Measurements from ENCODE around the gene MLC1. TPM values are rescaled to one million over a fixed set of nuclear protein-coding genes. Genes with fewer than 3 reads are reported as not detected.

Gene MLC1
- total and polyA plus RNA-seq, 7 donors, result under 0.01 TPM; not detected in 6

DNA sequence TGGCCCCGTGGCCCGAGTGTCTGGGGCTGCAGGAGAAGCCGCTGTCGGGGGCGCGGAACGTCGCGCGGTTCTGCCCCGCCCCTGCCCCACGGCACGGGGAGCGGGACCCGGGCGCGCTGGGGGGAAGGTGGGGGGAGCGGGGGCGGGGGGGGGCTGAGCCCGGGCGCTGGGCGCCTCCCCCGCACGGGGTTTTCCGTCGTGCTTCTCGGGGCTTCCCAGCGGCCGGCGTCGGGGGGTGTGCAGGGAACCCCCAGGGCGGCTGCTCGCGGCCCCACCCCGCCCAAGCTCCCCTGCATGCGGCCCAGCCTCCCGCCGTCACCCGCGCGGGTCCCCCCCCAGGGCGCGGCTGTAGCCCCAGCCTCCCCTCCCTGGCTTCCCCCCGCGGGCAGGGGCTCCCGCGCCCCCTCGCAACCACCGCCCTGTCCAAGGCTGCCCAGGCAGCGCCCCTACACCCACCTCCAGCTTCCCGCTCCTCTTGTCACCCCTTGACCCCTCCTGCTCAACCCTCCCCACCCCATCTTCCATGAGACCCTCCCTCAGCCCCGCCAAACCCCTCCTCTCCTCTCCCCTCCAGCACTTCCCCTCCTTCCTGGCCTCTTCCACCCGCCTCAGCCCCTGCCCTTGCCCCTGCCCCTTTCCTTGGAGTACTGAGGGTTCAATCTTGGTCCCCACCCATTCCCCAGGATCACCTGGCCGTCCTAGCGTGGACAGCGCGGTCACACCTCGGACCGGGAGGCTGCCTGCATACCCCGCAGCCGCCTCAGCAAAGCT is 74.4 kb downstream of the MLC1 start:
- no peak for DNase-seq
- no peak for ATAC-seq
- Histone ChIP-seq H3K9me3 (no peaks in the 10 kb centered on the region), H3K36me3 (ENCODE audit: insufficient read depth in 1 of 2, low read depth in 1 of 2) (no peaks in the 10 kb centered on the region), H3K27me3 (ENCODE audit: insufficient read depth in 3 of 3, low read length in 2 of 3) (peaks cover 0 to 60% (median 39%) of the 10 kb centered on the region in 3 donors), H3K27ac (no peak overlapping the region), H3K4me1 (no peaks in the 10 kb centered on the region), H3K4me3 (no peak overlapping the region)
- 3 to 8% (median 5%) methylated on average over 16 to 60 of the region's 61 CpGs for WGBS, 3 donors
- TF ChIP-seq, protein P1, sequence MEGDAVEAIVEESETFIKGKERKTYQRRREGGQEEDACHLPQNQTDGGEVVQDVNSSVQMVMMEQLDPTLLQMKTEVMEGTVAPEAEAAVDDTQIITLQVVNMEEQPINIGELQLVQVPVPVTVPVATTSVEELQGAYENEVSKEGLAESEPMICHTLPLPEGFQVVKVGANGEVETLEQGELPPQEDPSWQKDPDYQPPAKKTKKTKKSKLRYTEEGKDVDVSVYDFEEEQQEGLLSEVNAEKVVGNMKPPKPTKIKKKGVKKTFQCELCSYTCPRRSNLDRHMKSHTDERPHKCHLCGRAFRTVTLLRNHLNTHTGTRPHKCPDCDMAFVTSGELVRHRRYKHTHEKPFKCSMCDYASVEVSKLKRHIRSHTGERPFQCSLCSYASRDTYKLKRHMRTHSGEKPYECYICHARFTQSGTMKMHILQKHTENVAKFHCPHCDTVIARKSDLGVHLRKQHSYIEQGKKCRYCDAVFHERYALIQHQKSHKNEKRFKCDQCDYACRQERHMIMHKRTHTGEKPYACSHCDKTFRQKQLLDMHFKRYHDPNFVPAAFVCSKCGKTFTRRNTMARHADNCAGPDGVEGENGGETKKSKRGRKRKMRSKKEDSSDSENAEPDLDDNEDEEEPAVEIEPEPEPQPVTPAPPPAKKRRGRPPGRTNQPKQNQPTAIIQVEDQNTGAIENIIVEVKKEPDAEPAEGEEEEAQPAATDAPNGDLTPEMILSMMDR (IDR thresholded peaks at IDR 0.05), result no peak
- intact Hi-C loops (cut with DNase I), result no loop called here

DNA sequence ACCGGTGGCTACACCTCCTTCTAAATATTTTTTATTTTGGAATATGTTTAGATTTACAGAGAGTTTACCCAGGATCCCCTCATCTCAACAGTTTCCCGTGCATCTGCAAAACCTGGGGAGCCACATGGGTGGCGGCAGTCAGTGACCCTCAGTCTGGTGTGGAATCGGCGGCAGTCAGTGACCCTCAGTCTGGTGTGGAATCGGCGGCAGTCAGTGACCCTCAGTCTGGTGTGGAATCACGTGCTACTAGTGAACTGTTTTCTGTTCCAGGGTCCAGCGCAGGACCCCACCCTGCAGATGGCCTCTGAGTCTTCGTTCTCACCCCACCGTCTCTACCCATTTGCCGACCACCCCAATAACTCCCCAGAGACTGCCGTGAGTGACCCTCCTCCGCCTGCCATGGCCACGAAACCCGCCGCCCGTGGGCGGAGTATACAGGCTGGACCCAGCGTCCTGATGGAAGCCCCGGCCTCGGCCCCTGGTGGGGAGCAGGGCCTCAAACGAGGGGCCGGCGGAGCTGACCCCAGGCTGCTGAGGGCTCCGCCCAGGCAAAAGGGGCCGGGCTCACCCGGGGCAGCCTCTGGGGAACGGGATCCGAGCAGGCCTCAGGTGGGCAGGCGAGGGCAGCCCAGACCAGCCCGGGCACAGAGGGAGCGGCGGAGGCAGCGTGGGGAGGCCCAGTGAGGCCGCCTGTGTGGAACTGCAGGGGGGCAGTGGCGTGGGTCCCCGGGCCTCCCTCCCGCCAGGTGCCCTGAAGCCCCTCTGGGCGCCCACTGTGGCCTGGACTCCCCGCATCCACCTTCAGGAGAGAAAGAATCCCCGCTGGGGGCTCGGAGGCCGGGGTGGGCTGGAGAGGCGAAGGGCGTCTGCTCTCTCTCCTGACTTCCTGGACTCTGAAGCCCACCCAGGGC is 75.2 kb downstream of the MLC1 start:
- peaks cover 0 to 54% (median 36%) of the 10 kb centered on the region in 3 donors for H3K27me3 ChIP-seq (ENCODE audit: insufficient read depth in 3 of 3, low read length in 2 of 3)
- H3K4me1 ChIP-seq, result no peaks in the 10 kb centered on the region
- ATAC-seq, result no peak
- H3K9me3 ChIP-seq, result no peaks in the 10 kb centered on the region
- TF ChIP-seq, protein P1 (IDR thresholded peaks at IDR 0.05), result no peak
- no peaks in the 10 kb centered on the region for H3K36me3 ChIP-seq (ENCODE audit: insufficient read depth in 1 of 2, low read depth in 1 of 2)
- intact Hi-C loops (cut with DNase I), result no loop called here
- no peak for DNase-seq
- no peak overlapping the region for H3K27ac ChIP-seq
- H3K4me3 ChIP-seq, result no peak overlapping the region
- WGBS, 3 donors, result 59 to 70% (median 68%) methylated on average over 30 to 46 of the region's 46 CpGs

Other genes with a start within 250 kb of the MLC1 start
- gene ZBED4, start 231.6 kb downstream of the MLC1 start, total RNA-seq, result 1 to 10 TPM; 5.9 to 9.0 (median 8.3) TPM
- 10 to 100 TPM in 1 of 3 donors, 1 to 10 TPM in 2; 3.3 to 17.9 (median 7.5) TPM for gene ZBED4, start 231.6 kb downstream of the MLC1 start, polyA plus RNA-seq
- gene ALG12, start 167.0 kb downstream of the MLC1 start, total RNA-seq, result 10 to 100 TPM in 2 of 4 donors, 1 to 10 TPM in 2; 6.5 to 10.8 (median 8.7) TPM
- gene ALG12, start 167.0 kb downstream of the MLC1 start, polyA plus RNA-seq, result 10 to 100 TPM in 1 of 3 donors, 1 to 10 TPM in 2; 8.0 to 11.0 (median 8.2) TPM
- 10 to 100 TPM in 3 of 4 donors, 1 to 10 TPM in 1; 9.9 to 14.0 (median 11.5) TPM for gene CRELD2, start 166.8 kb downstream of the MLC1 start, total RNA-seq
- 10 to 100 TPM in 2 of 3 donors, 1 to 10 TPM in 1; 8.8 to 14.1 (median 11.6) TPM for gene CRELD2, start 166.8 kb downstream of the MLC1 start, polyA plus RNA-seq
- 100 to 1,000 TPM in 2 of 4 donors, 10 to 100 TPM in 2; 40.5 to 128 (median 84.5) TPM for gene PIM3, start 124.7 kb downstream of the MLC1 start, total RNA-seq
- gene PIM3, start 124.7 kb downstream of the MLC1 start, polyA plus RNA-seq, result 10 to 100 TPM; 66.4 to 84.5 (median 79.0) TPM
- not detected for gene IL17REL, start 72.7 kb downstream of the MLC1 start, total RNA-seq
- gene IL17REL, start 72.7 kb downstream of the MLC1 start, polyA plus RNA-seq, result not detected
- gene TTLL8, start 27.1 kb downstream of the MLC1 start, total RNA-seq, result not detected
- not detected for gene TTLL8, start 27.1 kb downstream of the MLC1 start, polyA plus RNA-seq
- gene MOV10L1, start 4.6 kb upstream of the MLC1 start, total RNA-seq, result under 1 TPM in 2 of 4 donors, not detected in 2; 0.07 to 0.39 TPM
- gene MOV10L1, start 4.6 kb upstream of the MLC1 start, polyA plus RNA-seq, result under 1 TPM in 1 of 3 donors, not detected in 2; 0.05 TPM
- under 1 TPM in 3 of 4 donors, not detected in 1; 0.16 to 0.69 (median 0.25) TPM for gene PANX2, start 85.3 kb upstream of the MLC1 start, total RNA-seq
- under 1 TPM; 0.03 to 0.09 (median 0.04) TPM for gene PANX2, start 85.3 kb upstream of the MLC1 start, polyA plus RNA-seq
- 10 to 100 TPM; 19.9 to 29.5 (median 24.0) TPM for gene TRABD, start 100.5 kb upstream of the MLC1 start, total RNA-seq
- 10 to 100 TPM; 30.6 to 52.1 (median 46.8) TPM for gene TRABD, start 100.5 kb upstream of the MLC1 start, polyA plus RNA-seq
- 10 to 100 TPM in 3 of 4 donors, 1 to 10 TPM in 1; 10.0 to 26.6 (median 15.9) TPM for gene SELENOO, start 115.6 kb upstream of the MLC1 start, total RNA-seq
- gene SELENOO, start 115.6 kb upstream of the MLC1 start, polyA plus RNA-seq, result 10 to 100 TPM; 18.0 to 22.3 (median 20.6) TPM
- 10 to 100 TPM; 18.0 to 21.8 (median 19.0) TPM for gene TUBGCP6, start 159.6 kb upstream of the MLC1 start, total RNA-seq
- 10 to 100 TPM in 2 of 3 donors, 1 to 10 TPM in 1; 9.5 to 11.2 (median 10.6) TPM for gene TUBGCP6, start 159.6 kb upstream of the MLC1 start, polyA plus RNA-seq
- 10 to 100 TPM; 13.5 to 19.4 (median 15.3) TPM for gene HDAC10, start 165.8 kb upstream of the MLC1 start, total RNA-seq
- gene HDAC10, start 165.8 kb upstream of the MLC1 start, polyA plus RNA-seq, result 1 to 10 TPM; 4.3 to 5.3 (median 5.1) TPM
- gene MAPK12, start 176.3 kb upstream of the MLC1 start, total RNA-seq, result 100 to 1,000 TPM; 107 to 178 (median 145) TPM
- gene MAPK12, start 176.3 kb upstream of the MLC1 start, polyA plus RNA-seq, result 100 to 1,000 TPM in 2 of 3 donors, 10 to 100 TPM in 1; 57.4 to 148 (median 131) TPM
- gene MAPK11, start 185.0 kb upstream of the MLC1 start, total RNA-seq, result 1 to 10 TPM; 4.4 to 6.3 (median 5.4) TPM
- 1 to 10 TPM; 1.7 to 5.3 (median 4.0) TPM for gene MAPK11, start 185.0 kb upstream of the MLC1 start, polyA plus RNA-seq
- 10 to 100 TPM; 13.6 to 43.7 (median 15.0) TPM for gene PLXNB2, start 222.2 kb upstream of the MLC1 start, total RNA-seq
- gene PLXNB2, start 222.2 kb upstream of the MLC1 start, polyA plus RNA-seq, result 10 to 100 TPM in 1 of 3 donors, 1 to 10 TPM in 2; 3.9 to 11.6 (median 5.8) TPM
- gene DENND6B, start 241.6 kb upstream of the MLC1 start, total RNA-seq, result 1 to 10 TPM in 2 of 4 donors, under 1 TPM in 2; 0.57 to 1.6 (median 0.94) TPM
- gene DENND6B, start 241.6 kb upstream of the MLC1 start, polyA plus RNA-seq, result under 1 TPM; 0.46 to 0.93 (median 0.81) TPM

Measured in psoas muscle (tissue), 8 donors.